CD14-positive monocyte (primary cell): Measurements from ENCODE around the gene CCDC154. TPM values are rescaled to one million over a fixed set of nuclear protein-coding genes. Genes with fewer than 3 reads are reported as not detected.

Source experiments
- DNase-seq, 3 donors: peaks; one replicate each; pipeline ENCODE4 v3.0.0-alpha.2; 2011 to 2022
- H2AFZ ChIP-seq: 2 replicates; pipeline ENCODE4 v1.6.0; 2012; ENCODE audit warnings: mild to moderate bottlenecking, low read depth, low read length, inconsistent platforms; ENCODE audit not compliant: insufficient read depth, poor library complexity, severe bottlenecking
- H3K27ac ChIP-seq, 2 donors: 1 replicate in 1 of 2; 2 replicates in 1 of 2; pipeline ENCODE4 v1.5.1; 2012 to 2013; ENCODE audit warnings: low read length in 2 of 2, control low read depth in 1 of 2, inconsistent platforms in 1 of 2, low read depth in 1 of 2, mild to moderate bottlenecking in 1 of 2
- H3K27me3 ChIP-seq, 2 donors: one replicate each; pipeline versions ENCODE4 v1.6.0 to v1.6.1; 2011 to 2013; ENCODE audit warnings: low read length in 2 of 2; ENCODE audit not compliant: control insufficient read depth in 2 of 2, insufficient read depth in 2 of 2
- H3K36me3 ChIP-seq, 2 donors: replicated peaks in 1 of 2; 1 replicate in 1 of 2; 2 replicates in 1 of 2; pipeline versions ENCODE4 v1.5.1 to v1.6.1; 2012 to 2013; ENCODE audit warnings: low read length in 2 of 2, control low read depth in 1 of 2, inconsistent platforms in 1 of 2, mild to moderate bottlenecking in 1 of 2; ENCODE audit not compliant: insufficient read depth in 2 of 2, control insufficient read depth in 1 of 2
- H3K4me1 ChIP-seq, 2 donors: 1 replicate in 1 of 2; 2 replicates in 1 of 2; pipeline versions ENCODE4 v1.5.1 to v1.6.1; 2012 to 2013; ENCODE audit warnings: low read length in 2 of 2, control low read depth in 1 of 2, inconsistent platforms in 1 of 2, mild to moderate bottlenecking in 1 of 2, moderate library complexity in 1 of 2; ENCODE audit not compliant: insufficient read depth in 2 of 2, control insufficient read depth in 1 of 2
- H3K4me2 ChIP-seq: replicated peaks from 2 replicates; pipeline ENCODE3; 2012; ENCODE audit warnings: low read length, moderate library complexity, mild to moderate bottlenecking; ENCODE audit not compliant: poor library complexity, severe bottlenecking; ENCODE audit errors: extremely low read depth
- H3K4me3 ChIP-seq, 3 experiments: fragments of 200-600 bp in 1 of 3; sonication (generic) in 1 of 3; replicated peaks in 1 of 3; 1 replicate in 2 of 3; 2 replicates in 1 of 3; pipeline ENCODE4 v1.5.1; 2011 to 2013; ENCODE audit warnings: low read length in 3 of 3, mild to moderate bottlenecking in 3 of 3, control low read depth in 2 of 3, low read depth in 2 of 3, inconsistent platforms in 1 of 3, moderate library complexity in 1 of 3
- H3K79me2 ChIP-seq: 2 replicates; pipeline ENCODE4 v1.6.0; 2012; ENCODE audit warnings: mild to moderate bottlenecking, control low read depth, inconsistent platforms, low read length, moderate library complexity; ENCODE audit not compliant: insufficient read depth
- H3K9ac ChIP-seq: 2 replicates; pipeline ENCODE4 v1.6.0; 2017; ENCODE audit warnings: low read length, mild to moderate bottlenecking; ENCODE audit not compliant: insufficient read depth, poor library complexity, severe bottlenecking
- H3K9me3 ChIP-seq, 2 donors: replicated peaks in 1 of 2; 1 replicate in 1 of 2; 2 replicates in 1 of 2; pipeline versions ENCODE4 v1.5.1 to v1.6.1; 2012 to 2013; ENCODE audit warnings: low read length in 2 of 2, control low read depth in 1 of 2; ENCODE audit not compliant: control insufficient read depth in 1 of 2, insufficient read depth in 1 of 2
- H4K20me1 ChIP-seq: 2 replicates; pipeline ENCODE4 v1.6.0; 2012; ENCODE audit warnings: mild to moderate bottlenecking, low read length, control low read depth, moderate library complexity; ENCODE audit not compliant: insufficient read depth
- H3K27ac Mint-ChIP-seq, 7 donors: one replicate each; pipeline ENCODE4 v1.8.0; 2020; ENCODE audit warnings: mild to moderate bottlenecking in 7 of 7, mixed read lengths in 7 of 7, moderate library complexity in 6 of 7, inconsistent platforms in 2 of 7
- H3K27me3 Mint-ChIP-seq, 3 donors: one replicate each; pipeline ENCODE4 v1.8.0; 2021 to 2022; ENCODE audit warnings: low read depth in 3 of 3, mild to moderate bottlenecking in 3 of 3, mixed read lengths in 3 of 3, moderate library complexity in 3 of 3, inconsistent platforms in 1 of 3
- H3K36me3 Mint-ChIP-seq, 2 donors: one replicate each; pipeline ENCODE4 v1.8.0; 2020; ENCODE audit warnings: mixed read lengths in 2 of 2, inconsistent platforms in 1 of 2, mild to moderate bottlenecking in 1 of 2
- H3K4me1 Mint-ChIP-seq: one replicate; pipeline ENCODE4 v1.8.0; 2020; ENCODE audit warnings: mild to moderate bottlenecking, mixed read lengths
- H3K4me3 Mint-ChIP-seq, 2 donors: one replicate each; pipeline ENCODE4 v1.8.0; 2020; ENCODE audit warnings: mild to moderate bottlenecking in 2 of 2, mixed read lengths in 2 of 2, moderate library complexity in 1 of 2
- H3K9me3 Mint-ChIP-seq, 7 donors: one replicate each; pipeline ENCODE4 v1.8.0; 2020 to 2022; ENCODE audit warnings: mixed read lengths in 7 of 7, mild to moderate bottlenecking in 6 of 7, moderate library complexity in 6 of 7, inconsistent platforms in 2 of 7
- CTCF ChIP-seq: fragments of 200-600 bp; IDR thresholded peaks from one replicate; pipeline ENCODE4 v1.8.0; 2022; ENCODE audit warnings: antibody characterized with exemption, mild to moderate bottlenecking
- WGBS: methylation state at CpG from one replicate; pipeline ENCODE4 v1.1.5; 2013; ENCODE audit warnings: missing lambda C conversion rate; ENCODE audit not compliant: insufficient coverage; 5-methylcytosine and 5-hydroxymethylcytosine counted together
- intact Hi-C, 2 donors: fragments of 100-400 bp; cut with micrococcal nuclease; formaldehyde crosslinking; loops; one replicate each; pipeline versions ENCODE4 v1.15.0 to v1.15.1; 2023
- polyA plus RNA-seq, 3 donors: library from polyadenylated mRNA; depleted of rRNA in 1 of 3; unstranded in 2 of 3; stranded (reverse) in 1 of 3; fragments of 300-500 nt in 2 of 3; fragments of >200 nt in 1 of 3; fragmentation: Illumina TruSeq in 2 of 3; gene quantifications; 1 replicate in 2 of 3; 2 replicates in 1 of 3; pipeline ENCODE4 v1.2.3, GENCODE V29; 2012 to 2021

CCDC154 gene
- polyA plus RNA-seq, 3 donors, result 5.9 TPM; not detected in 2

GRCh38 chr16:1456951-1457350, 12.6 kb upstream of the CCDC154 start:
- Mint-ChIP-seq H3K4me1 (no peaks in the 10 kb centered on the region), H3K27me3 (peaks cover 0 to 1% (median 0%) of the 10 kb centered on the region in 3 donors), H3K36me3 (peaks cover 67 to 90% of the 10 kb centered on the region in 2 donors), H3K9me3 (no peaks in the 10 kb centered on the region), H3K4me3 (no peak overlapping the region), H3K27ac (no peak overlapping the region)
- H3K4me3 ChIP-seq, result no peak overlapping the region
- no peak overlapping the region for H3K9ac ChIP-seq
- intact Hi-C loops, result loop anchor here in 1 of 2 donors (10.0 kb wide), 1 partner anchor 48 kb away; no protein-coding TSS in a partner anchor
- WGBS, result 97% methylated on average over 15 of the region's 16 CpGs
- no peaks in the 10 kb centered on the region for H3K9me3 ChIP-seq
- H3K4me1 ChIP-seq, result no peaks in the 10 kb centered on the region
- peaks cover 57% of the 10 kb centered on the region for H4K20me1 ChIP-seq
- H3K79me2 ChIP-seq, result peaks cover 20% of the 10 kb centered on the region
- no peak for DNase-seq
- H2AFZ ChIP-seq, result no peak overlapping the region
- no peak overlapping the region for H3K4me2 ChIP-seq
- H3K27me3 ChIP-seq, result no peaks in the 10 kb centered on the region
- peaks cover 86 to 96% of the 10 kb centered on the region in 2 donors for H3K36me3 ChIP-seq
- H3K27ac ChIP-seq, result no peak overlapping the region
- no peak for TF ChIP-seq CTCF

GRCh38 chr16:1455190-1456171, 11.1 kb upstream of the CCDC154 start:
- no peaks in the 10 kb centered on the region for H3K9me3 Mint-ChIP-seq
- peaks cover 10% of the 10 kb centered on the region for H3K79me2 ChIP-seq
- H3K27me3 Mint-ChIP-seq, result peaks cover 0 to 1% (median 0%) of the 10 kb centered on the region in 3 donors
- no peaks in the 10 kb centered on the region for H3K4me1 ChIP-seq
- no peak overlapping the region for H3K27ac Mint-ChIP-seq
- no peak overlapping the region for H3K9ac ChIP-seq
- H2AFZ ChIP-seq, result no peak overlapping the region
- H4K20me1 ChIP-seq, result peaks cover 45% of the 10 kb centered on the region
- H3K4me3 ChIP-seq, result no peak overlapping the region
- intact Hi-C loops, result loop anchor here in 1 of 2 donors (10.0 kb wide), 1 partner anchor 49 kb away; no protein-coding TSS in a partner anchor
- H3K27ac ChIP-seq, result no peak overlapping the region
- no peak for DNase-seq
- no peaks in the 10 kb centered on the region for H3K27me3 ChIP-seq
- WGBS, result 97% methylated on average over 37 of the region's 41 CpGs
- H3K36me3 ChIP-seq, result peaks cover 88 to 96% of the 10 kb centered on the region in 2 donors
- no peak overlapping the region for H3K4me3 Mint-ChIP-seq
- H3K36me3 Mint-ChIP-seq, result peaks cover 62 to 90% of the 10 kb centered on the region in 2 donors
- no peaks in the 10 kb centered on the region for H3K4me1 Mint-ChIP-seq
- no peak overlapping the region for H3K4me2 ChIP-seq
- TF ChIP-seq CTCF, result no peak
- H3K9me3 ChIP-seq, result no peaks in the 10 kb centered on the region
